Pancreas (tissue), 10 donors: ENCODE measurements around the gene RPS6KC1. TPM values are rescaled to one million over a fixed set of nuclear protein-coding genes. Genes with fewer than 3 reads are reported as not detected.

Experiments
- ATAC-seq, 4 donors: fragments of 200-7000 bp; cut with Tn5 transposase; one replicate each; pipeline versions ENCODE4 v1.8.0 to v1.9.1; 2020; ENCODE audit warnings: mild to moderate bottlenecking in 4 of 4, moderate library complexity in 4 of 4
- DNase-seq, 6 donors: peaks; one replicate each; pipeline ENCODE4 v3.0.0-alpha.2; 2020
- FAIRE-seq: peaks from 2 replicates; lab custom pipeline; 2012; peaks lifted over from hg19 to GRCh38; lab: Jason Lieb, UNC
- H3K27ac ChIP-seq, 4 donors: fragments of 200-600 bp; sonication (generic); 1 replicate in 3 of 4; 2 replicates in 1 of 4; pipeline versions ENCODE4 v1.5.0 to v1.8.0; 2020
- H3K27me3 ChIP-seq, 4 donors: fragments of 200-600 bp; one replicate each; pipeline ENCODE4 v1.8.0; 2021
- H3K36me3 ChIP-seq, 3 donors: fragments of 200-600 bp; sonication (generic) in 1 of 3; one replicate each; pipeline versions ENCODE4 v1.5.0 to v1.8.0; 2020 to 2021
- H3K4me1 ChIP-seq, 3 donors: fragments of 200-600 bp; one replicate each; pipeline ENCODE4 v1.8.0; 2021
- H3K4me3 ChIP-seq, 4 donors: fragments of 200-600 bp; sonication (generic) in 2 of 4; one replicate each; pipeline versions ENCODE4 v1.5.0 to v1.8.0; 2020 to 2021
- H3K9me3 ChIP-seq, 4 donors: fragments of 200-600 bp; one replicate each; pipeline ENCODE4 v1.8.0; 2021
- CTCF ChIP-seq, 4 donors: fragments of 200-600 bp; sonication (generic) in 3 of 4; IDR thresholded peaks; one replicate each; pipeline versions ENCODE4 v1.5.0 to v1.8.0; 2021; ENCODE audit warnings: antibody characterized with exemption in 4 of 4
- WGBS, 2 donors: extraction: QIAGEN DNeasy Blood & Tissue Kit; methylation state at CpG; one replicate each; pipeline ENCODE4 v1.1.7; 2013; 5-methylcytosine and 5-hydroxymethylcytosine counted together
- intact Hi-C, 3 donors: fragments of 100-400 bp; cut with DNase I; formaldehyde crosslinking; loops; one replicate each; pipeline versions ENCODE4 v1.11.1 to v1.14.2; 2022
- polyA plus RNA-seq, 2 donors: library from polyadenylated mRNA; stranded (reverse); fragments of 200-250 nt; gene quantifications; one replicate each; pipeline ENCODE4 v1.2.3, GENCODE V29; 2013
- total RNA-seq, 6 donors: library from RNA; stranded (reverse); fragmentation: NEBNext Ultra II Directional in 4 of 6; extraction: Animal tissue kit (Norgen Biotek cat#: 25700) in 4 of 6; gene quantifications; one replicate each; pipeline versions ENCODE4 v1.2.1 to v1.2.4, GENCODE V29; 2021 to 2023
- donor health status: healthy with polysubstance abuse.
- donor health status: DM: no; HTN: no; CAD: no; lungs with moderate emphysema.
- donor health status: DM: no; HTN: no; CAD: no.
- donor health status: control.
- donor health status: control.
- donor health status: Bipolar disorder and iron deficiency.
- donor health status: DM: yes; HTN: yes; CAD: no.
- donor health status: DM: no; HTN: no; CAD: no.
- donor health status: DM: no; HTN: no; CAD: no.
- donor health status: DM: yes; HTN: yes; CAD: no.

The RPS6KC1 gene
- total and polyA plus RNA-seq, 8 donors: 2.3 to 11.4 (median 7.0) TPM

GRCh38 chr1:213179784-213180183 lies 128.7 kb downstream of the RPS6KC1 start:
- Histone ChIP-seq H3K9me3 (no peaks in the 10 kb centered on the region), H3K27me3 (no peaks in the 10 kb centered on the region), H3K27ac (no peak overlapping the region), H3K36me3 (no peaks in the 10 kb centered on the region), H3K4me1 (no peaks in the 10 kb centered on the region), H3K4me3 (no peak overlapping the region)
- ATAC-seq: no peak
- FAIRE-seq: no peak
- intact Hi-C loops: no loop called here
- TF ChIP-seq CTCF (IDR thresholded peaks at IDR 0.05): no peak
- 76 to 87% methylated on average over 2 of the region's 2 CpGs for WGBS, 2 donors
- DNase-seq: no peak

GRCh38 chr1:213180833-213181232 lies 129.8 kb downstream of the RPS6KC1 start:
- Histone ChIP-seq H3K36me3 (no peaks in the 10 kb centered on the region), H3K9me3 (no peaks in the 10 kb centered on the region), H3K4me1 (no peaks in the 10 kb centered on the region), H3K4me3 (no peak overlapping the region), H3K27me3 (no peaks in the 10 kb centered on the region), H3K27ac (no peak overlapping the region)
- DNase-seq (no peak), ATAC-seq (no peak), FAIRE-seq (no peak)
- intact Hi-C loops: no loop called here
- WGBS, 2 donors: 96 to 100% methylated on average over 1 of the region's 1 CpG
- no peak for TF ChIP-seq CTCF (IDR thresholded peaks at IDR 0.05)

DNA sequence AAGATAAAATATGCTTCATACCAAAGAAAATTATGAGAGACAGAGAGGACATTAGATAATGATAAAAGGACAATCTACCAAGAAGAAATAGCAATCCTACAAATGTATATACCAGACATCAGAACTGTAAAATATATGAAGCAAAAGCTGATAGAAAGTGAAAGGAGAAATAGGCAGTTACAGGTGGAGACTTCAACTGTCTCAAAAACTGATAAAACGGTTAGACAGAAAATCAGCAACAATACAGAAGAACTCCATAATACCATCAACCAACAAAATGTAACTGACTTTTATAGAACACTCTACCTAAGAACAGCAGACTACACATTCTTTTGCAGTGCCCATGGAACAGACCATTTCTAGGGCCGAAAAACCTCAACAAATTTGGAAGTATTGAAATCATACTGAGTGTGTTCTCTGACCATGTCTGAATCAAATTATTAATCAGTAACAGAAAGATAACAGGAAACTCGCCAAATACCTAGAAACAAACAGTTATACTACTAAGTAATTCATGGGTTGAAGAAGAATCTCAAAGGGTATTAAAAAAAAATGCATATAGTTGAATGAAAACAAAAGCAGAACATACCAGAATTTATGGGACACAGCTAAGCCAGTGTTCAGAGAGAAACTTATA lies 132.1 kb downstream of the RPS6KC1 start:
- no peaks in the 10 kb centered on the region for H3K4me1 ChIP-seq
- FAIRE-seq: no peak
- DNase-seq: no peak
- TF ChIP-seq CTCF (IDR thresholded peaks at IDR 0.05): no peak
- no peak overlapping the region for H3K4me3 ChIP-seq
- no peaks in the 10 kb centered on the region for H3K9me3 ChIP-seq
- intact Hi-C loops: no loop called here
- ATAC-seq: no peak
- no peaks in the 10 kb centered on the region for H3K36me3 ChIP-seq
- H3K27ac ChIP-seq: no peak overlapping the region
- 50 to 60% methylated on average over 3 of the region's 3 CpGs for WGBS, 2 donors
- no peaks in the 10 kb centered on the region for H3K27me3 ChIP-seq

- no peak for TF ChIP-seq CTCF (IDR thresholded peaks at IDR 0.05)
These were observed 135.1 kb downstream of the RPS6KC1 start for GRCh38 chr1:213186168-213186567.

DNA sequence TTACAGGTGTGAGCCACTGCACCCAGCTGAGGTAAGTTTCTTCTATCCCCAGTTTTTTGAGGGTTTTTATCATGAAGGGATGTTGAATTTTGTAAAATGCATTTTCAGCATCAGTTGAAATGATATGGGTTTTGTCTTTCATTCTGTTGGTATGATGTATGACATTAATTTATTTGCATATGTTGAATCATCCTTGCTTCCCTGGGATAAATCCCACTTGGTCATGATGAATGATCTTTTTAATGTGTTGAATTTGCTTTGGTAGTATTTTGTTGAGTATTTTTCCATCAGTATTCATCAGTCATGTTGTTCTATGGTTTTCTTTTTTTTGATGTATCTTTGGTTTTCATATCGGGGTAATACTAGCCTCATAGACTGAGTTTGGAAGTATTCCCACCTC lies 141.0 kb downstream of the RPS6KC1 start:
- no peak for TF ChIP-seq CTCF (IDR thresholded peaks at IDR 0.05)
- DNase-seq (no peak), ATAC-seq (no peak), FAIRE-seq (no peak)
- Histone ChIP-seq H3K36me3 (no peaks in the 10 kb centered on the region), H3K9me3 (no peaks in the 10 kb centered on the region), H3K27me3 (no peaks in the 10 kb centered on the region), H3K4me1 (no peaks in the 10 kb centered on the region), H3K4me3 (no peak overlapping the region), H3K27ac (no peak overlapping the region)
- intact Hi-C loops: no loop called here
- 97 to 100% methylated on average over 1 of the region's 1 CpG for WGBS, 2 donors

More at GRCh38 chr1:213186168-213186567, 135.1 kb downstream of the RPS6KC1 start:
- WGBS, 2 donors: 95 to 97% methylated on average over 2 of the region's 2 CpGs
- Histone ChIP-seq H3K4me3 (no peak overlapping the region), H3K36me3 (no peaks in the 10 kb centered on the region), H3K9me3 (no peaks in the 10 kb centered on the region), H3K27me3 (no peaks in the 10 kb centered on the region), H3K4me1 (no peaks in the 10 kb centered on the region), H3K27ac (no peak overlapping the region)
- DNase-seq (no peak), ATAC-seq (no peak), FAIRE-seq (no peak)
- intact Hi-C loops: no loop called here
